PC-9 (cell line): Measurements from ENCODE around the gene THBS1. TPM values are rescaled to one million over a fixed set of nuclear protein-coding genes. Genes with fewer than 3 reads are reported as not detected.

Experiments
- BruUV-seq: library from RNA; stranded (reverse); fragments of 400-500 nt; replicated peaks from 2 replicates; lab custom pipeline; 2021; lab: Mats Ljungman, UMichigan
- CTCF ChIA-PET: fragments of 300-600 bp; sonication (Branson Sonifier 250); formaldehyde crosslinking; loops from one replicate; lab custom pipeline; 2022; ENCODE audit warnings: antibody characterized with exemption; lab: Charles Lee
- POLR2A ChIA-PET: fragments of 300-600 bp; sonication (Branson Sonifier 250); formaldehyde crosslinking; loops from one replicate; lab custom pipeline; 2022; ENCODE audit warnings: antibody characterized with exemption; ENCODE audit not compliant: unreplicated experiment; lab: Charles Lee
- DNase-seq, 2 experiments: peaks; one replicate each; pipeline versions ENCODE4 v3.0.0 to v3.0.0-alpha.2; 2015 to 2022; ENCODE audit warnings: mixed read lengths in 1 of 2
- H2AFZ ChIP-seq: fragments of 200-600 bp; sonication (generic); 2 replicates; pipeline ENCODE4 v1.8.1; 2017; ENCODE audit warnings: antibody characterized with exemption
- H3F3A ChIP-seq: fragments of 200-600 bp; sonication (generic); 2 replicates; pipeline ENCODE4 v1.8.1; 2017; ENCODE audit warnings: antibody characterized with exemption, mild to moderate bottlenecking, low read depth; ENCODE audit not compliant: insufficient read depth
- H3K27ac ChIP-seq: fragments of 200-600 bp; sonication (generic); 2 replicates; pipeline ENCODE4 v1.6.1; 2016; ENCODE audit warnings: mixed run types
- H3K27me3 ChIP-seq: fragments of 200-600 bp; sonication (generic); 2 replicates; pipeline ENCODE4 v1.6.1; 2016; ENCODE audit warnings: low read depth, mixed run types; ENCODE audit not compliant: insufficient read depth
- H3K36me3 ChIP-seq: fragments of 200-600 bp; sonication (generic); 2 replicates; pipeline ENCODE4 v1.6.1; 2016; ENCODE audit warnings: low read depth, mixed run types
- H3K4me1 ChIP-seq: fragments of 200-600 bp; sonication (generic); replicated peaks from 2 replicates; pipeline ENCODE4 v1.6.1; 2016; ENCODE audit warnings: mixed run types; ENCODE audit not compliant: insufficient read depth
- H3K4me2 ChIP-seq: fragments of 200-600 bp; sonication (generic); 2 replicates; pipeline ENCODE4 v1.6.1; 2017; ENCODE audit warnings: mixed run types
- H3K4me3 ChIP-seq: fragments of 200-600 bp; sonication (generic); 2 replicates; pipeline ENCODE4 v1.6.1; 2016; ENCODE audit warnings: mixed run types
- H3K79me2 ChIP-seq: fragments of 200-600 bp; sonication (generic); 2 replicates; pipeline ENCODE4 v1.6.1; 2017; ENCODE audit warnings: low read depth, mixed run types
- H3K9me2 ChIP-seq: fragments of 200-600 bp; sonication (generic); 2 replicates; pipeline ENCODE4 v1.8.1; 2017; ENCODE audit warnings: mild to moderate bottlenecking; ENCODE audit not compliant: insufficient read depth
- H3K9me3 ChIP-seq: fragments of 200-600 bp; sonication (generic); 2 replicates; pipeline ENCODE4 v1.8.1; 2016; ENCODE audit warnings: low read depth; ENCODE audit not compliant: insufficient read depth
- H4K20me1 ChIP-seq: fragments of 200-600 bp; sonication (generic); 2 replicates; pipeline ENCODE4 v1.8.1; 2017; ENCODE audit not compliant: insufficient read depth
- EZH2 ChIP-seq: fragments of 200-600 bp; sonication (generic); IDR thresholded peaks from 2 replicates; pipeline ENCODE4 v1.8.0; 2017; ENCODE audit warnings: antibody characterized with exemption, low read depth
- intact Hi-C: fragments of 100-400 bp; cut with micrococcal nuclease; formaldehyde crosslinking; loops from one replicate; pipeline ENCODE4 v1.10.0; 2022; ENCODE audit not compliant: unreplicated experiment
- total RNA-seq: library from RNA; stranded (reverse); gene quantifications from 2 replicates; pipeline ENCODE4 v1.2.3, GENCODE V29; 2021
- TF ChIP-seq, protein P1 (sequence below): fragments of 200-600 bp; sonication (generic); conservative IDR thresholded peaks from 2 replicates; pipeline ENCODE4 v1.6.1; 2017; ENCODE audit warnings: mixed run types, antibody characterized with exemption, mild to moderate bottlenecking, moderate library complexity

Gene THBS1
- total RNA-seq, 1 experiment from 2014 or later, result 406 TPM

DNA sequence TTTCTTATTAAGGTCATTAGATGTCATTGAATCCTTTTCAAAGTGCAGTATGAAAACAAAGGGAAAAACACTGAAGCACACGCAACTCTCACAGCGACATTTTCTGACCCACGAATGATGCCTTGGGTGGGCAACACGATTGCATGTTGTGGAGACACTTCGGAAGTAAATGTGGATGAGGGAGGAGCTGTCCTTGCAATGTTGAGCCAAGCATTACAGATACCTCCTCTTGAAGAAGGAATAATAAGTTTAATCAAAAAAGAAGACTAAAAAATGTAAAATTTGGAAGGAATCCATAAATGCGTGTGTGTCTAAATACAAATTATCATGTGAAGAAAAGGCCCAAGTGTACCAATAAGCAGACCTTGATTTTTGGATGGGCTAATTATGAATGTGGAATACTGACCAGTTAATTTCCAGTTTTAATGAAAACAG lies 16.9 kb downstream of the THBS1 start:
- no peaks in the 10 kb centered on the region for H4K20me1 ChIP-seq
- H3K4me1 ChIP-seq, result no peaks in the 10 kb centered on the region
- no TSS peak for BruUV-seq
- DNase-seq, result no peak
- no peaks in the 10 kb centered on the region for H3K27me3 ChIP-seq
- ChIA-PET POLR2A (interaction anchor here (0.6 kb wide), 1 partner anchor 628 kb away, joined by 4 read pairs; no protein-coding TSS in a partner anchor), CTCF (no interaction called here)
- no peaks in the 10 kb centered on the region for H3K9me3 ChIP-seq
- no peaks in the 10 kb centered on the region for H3K9me2 ChIP-seq
- H3K4me2 ChIP-seq, result no peak overlapping the region
- TF ChIP-seq, protein P1, sequence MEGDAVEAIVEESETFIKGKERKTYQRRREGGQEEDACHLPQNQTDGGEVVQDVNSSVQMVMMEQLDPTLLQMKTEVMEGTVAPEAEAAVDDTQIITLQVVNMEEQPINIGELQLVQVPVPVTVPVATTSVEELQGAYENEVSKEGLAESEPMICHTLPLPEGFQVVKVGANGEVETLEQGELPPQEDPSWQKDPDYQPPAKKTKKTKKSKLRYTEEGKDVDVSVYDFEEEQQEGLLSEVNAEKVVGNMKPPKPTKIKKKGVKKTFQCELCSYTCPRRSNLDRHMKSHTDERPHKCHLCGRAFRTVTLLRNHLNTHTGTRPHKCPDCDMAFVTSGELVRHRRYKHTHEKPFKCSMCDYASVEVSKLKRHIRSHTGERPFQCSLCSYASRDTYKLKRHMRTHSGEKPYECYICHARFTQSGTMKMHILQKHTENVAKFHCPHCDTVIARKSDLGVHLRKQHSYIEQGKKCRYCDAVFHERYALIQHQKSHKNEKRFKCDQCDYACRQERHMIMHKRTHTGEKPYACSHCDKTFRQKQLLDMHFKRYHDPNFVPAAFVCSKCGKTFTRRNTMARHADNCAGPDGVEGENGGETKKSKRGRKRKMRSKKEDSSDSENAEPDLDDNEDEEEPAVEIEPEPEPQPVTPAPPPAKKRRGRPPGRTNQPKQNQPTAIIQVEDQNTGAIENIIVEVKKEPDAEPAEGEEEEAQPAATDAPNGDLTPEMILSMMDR, result no peak
- TF ChIP-seq EZH2, result no peak
- no peaks in the 10 kb centered on the region for H3K79me2 ChIP-seq
- H3K36me3 ChIP-seq, result peaks cover 17% of the 10 kb centered on the region; the same call in 1 of the 2 replicates
- intact Hi-C loops, result loop anchor here (5.0 kb wide), 3 partner anchors 45 to 160 kb away; no protein-coding TSS in a partner anchor
- no peak overlapping the region for H2AFZ ChIP-seq
- H3K4me3 ChIP-seq, result no peak overlapping the region
- peaks cover 23% of the 10 kb centered on the region; the same call in 1 of the 2 replicates for H3F3A ChIP-seq
- H3K27ac ChIP-seq, result no peak overlapping the region

DNA sequence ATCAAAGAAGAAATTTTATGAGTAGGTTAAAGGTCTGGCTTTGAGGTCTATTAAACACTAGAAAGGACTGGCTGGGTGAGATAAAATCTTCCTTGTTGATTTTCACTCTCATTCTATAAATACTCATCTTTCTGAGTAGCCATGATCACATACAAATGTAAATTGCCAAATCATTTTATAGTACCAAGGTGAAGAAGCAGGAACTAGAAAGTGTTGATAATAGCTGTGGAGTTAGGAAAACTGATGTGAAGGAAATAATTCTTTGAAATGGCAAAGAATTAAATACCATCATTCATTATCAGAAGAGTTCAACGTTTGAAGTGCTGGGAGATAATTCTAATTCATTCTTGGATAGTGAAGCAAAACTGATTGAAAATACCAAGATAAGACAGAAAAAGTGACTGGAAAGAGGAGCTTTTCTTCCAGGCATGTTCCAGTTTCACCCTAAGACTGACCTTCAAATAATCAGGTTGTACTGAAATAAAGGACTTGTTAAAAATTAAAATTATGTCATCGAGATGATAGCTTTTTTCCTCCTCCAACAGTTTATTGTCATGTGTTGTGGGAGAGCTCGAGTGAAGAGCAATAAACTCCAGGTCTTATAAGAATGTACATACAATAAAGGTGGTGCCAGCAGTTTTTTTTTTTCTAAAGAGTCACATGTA lies 17.4 kb downstream of the THBS1 start:
- Histone ChIP-seq H3K9me3 (no peaks in the 10 kb centered on the region), H3F3A (peaks cover 23% of the 10 kb centered on the region; the same call in 1 of the 2 replicates), H4K20me1 (no peaks in the 10 kb centered on the region), H3K27me3 (no peaks in the 10 kb centered on the region), H3K4me1 (no peaks in the 10 kb centered on the region), H3K9me2 (no peaks in the 10 kb centered on the region), H3K4me2 (no peak overlapping the region), H3K27ac (0 out of 2 replicates have a peak overlapping the region, but pooled peaks have one; percentile 23), H3K4me3 (no peak overlapping the region), H3K36me3 (peaks cover 13% of the 10 kb centered on the region; the same call in 1 of the 2 replicates), H3K79me2 (no peaks in the 10 kb centered on the region), H2AFZ (no peak overlapping the region)
- no TSS peak for BruUV-seq
- CTCF ChIA-PET, result no interaction called here
- no peak for DNase-seq
- POLR2A ChIA-PET, result interaction anchor here (0.6 to 0.7 kb wide), 3 partner anchors 20 to 628 kb away, joined by 3 to 4 read pairs (median 4); no protein-coding TSS in a partner anchor
- TF ChIP-seq EZH2, result no peak
- TF ChIP-seq, protein P1, result no peak
- intact Hi-C loops, result loop anchor here (5.0 kb wide), 3 partner anchors 44 to 159 kb away; no protein-coding TSS in a partner anchor

DNA sequence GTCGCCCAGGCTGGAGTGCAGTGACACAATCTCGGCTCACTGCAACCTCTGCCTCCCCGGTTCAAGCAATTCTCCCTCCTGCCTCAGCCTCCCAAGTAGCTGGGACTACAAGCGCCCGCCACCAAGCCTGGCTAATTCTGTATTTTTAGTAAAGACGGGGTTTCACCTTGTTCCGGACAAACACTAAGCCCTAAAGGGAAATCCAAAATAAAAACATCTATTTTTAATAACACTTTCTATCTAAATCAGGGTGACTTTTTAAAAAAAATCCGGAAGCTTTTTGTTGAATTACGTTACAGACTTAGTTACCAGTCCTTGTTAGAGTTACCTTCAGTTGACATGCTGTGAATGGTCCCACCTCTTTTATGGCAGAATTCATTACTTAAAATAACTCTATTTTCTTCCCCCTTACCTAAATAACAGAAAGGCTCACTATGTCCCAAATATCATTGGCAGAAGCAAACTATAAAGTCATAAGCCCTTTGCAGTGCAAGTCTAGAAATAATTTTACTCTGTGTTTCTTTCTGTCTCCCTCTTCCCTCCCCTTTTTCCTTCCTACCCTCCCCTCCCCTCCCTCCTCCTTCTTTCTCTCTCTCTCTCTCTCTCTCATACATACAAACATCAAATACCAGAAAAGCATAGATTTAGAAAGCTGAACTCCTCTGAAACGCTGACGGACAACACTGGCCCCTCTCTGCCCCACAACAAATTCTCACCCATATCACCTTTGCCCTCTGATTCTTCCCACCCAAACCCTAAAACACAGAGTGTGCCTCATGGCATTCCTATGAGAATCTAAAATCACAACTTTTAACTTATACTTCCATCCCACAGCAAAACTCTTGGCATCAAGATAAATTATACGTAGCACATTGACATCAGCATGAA lies 18.3 kb downstream of the THBS1 start:
- Histone ChIP-seq H2AFZ (no peak overlapping the region), H3K79me2 (no peaks in the 10 kb centered on the region), H3F3A (peaks cover 20% of the 10 kb centered on the region; the same call in 1 of the 2 replicates), H3K9me2 (no peaks in the 10 kb centered on the region), H3K36me3 (peaks cover 12% of the 10 kb centered on the region; the same call in 1 of the 2 replicates), H3K27ac (no peak overlapping the region), H3K27me3 (no peaks in the 10 kb centered on the region), H4K20me1 (no peaks in the 10 kb centered on the region), H3K4me1 (no peaks in the 10 kb centered on the region), H3K9me3 (no peaks in the 10 kb centered on the region), H3K4me2 (no peak overlapping the region), H3K4me3 (no peak overlapping the region)
- intact Hi-C loops, result loop anchor here (5.0 kb wide), 3 partner anchors 43 to 158 kb away; no protein-coding TSS in a partner anchor
- TF ChIP-seq EZH2, result no peak
- TF ChIP-seq, protein P1, result no peak
- DNase-seq, result no peak
- ChIA-PET CTCF (no interaction called here), POLR2A (interaction anchor here (0.7 kb wide), 3 partner anchors 21 to 179 kb away, joined by 3 to 5 read pairs (median 4); no protein-coding TSS in a partner anchor)
- no TSS peak for BruUV-seq
